Stimulated activated CD8-positive, alpha-beta memory T cell treated with anti-CD3 and anti-CD28 coated beads, Interleukin-7, amount 100 ng/mL, for 24 hours (primary cell): Measurements from ENCODE around the gene DDX10.

ENCODE experiments used
- DNase-seq: peaks from one replicate; pipeline ENCODE4 v3.0.0-alpha.2; 2020; ENCODE audit warnings: low read depth

Gene DDX10

DNA sequence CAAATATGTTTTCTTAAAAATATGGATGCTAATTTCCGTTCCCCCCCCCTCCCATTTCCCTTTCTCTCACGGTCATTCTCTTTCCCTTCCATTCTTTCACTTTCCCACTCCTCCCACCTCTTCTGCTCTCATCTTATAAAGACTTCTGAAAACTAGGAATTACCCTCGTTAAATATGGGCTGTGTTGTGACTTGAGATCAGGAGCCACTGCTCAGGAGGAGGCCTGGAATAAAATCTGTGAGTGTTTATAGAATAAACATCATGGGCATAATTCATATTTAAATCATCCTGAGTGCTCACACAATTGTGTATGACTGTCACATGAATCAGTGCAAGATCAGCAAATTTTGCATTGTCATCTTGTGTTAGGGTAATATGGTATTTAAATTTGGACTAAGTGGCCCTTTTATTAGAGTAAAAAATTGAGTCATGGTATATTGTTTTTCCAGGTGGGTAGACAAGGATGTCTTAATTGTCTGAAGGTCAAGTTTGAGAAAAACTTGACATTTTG is 208.0 kb downstream of the DDX10 start:
- no peak for DNase-seq

DNA sequence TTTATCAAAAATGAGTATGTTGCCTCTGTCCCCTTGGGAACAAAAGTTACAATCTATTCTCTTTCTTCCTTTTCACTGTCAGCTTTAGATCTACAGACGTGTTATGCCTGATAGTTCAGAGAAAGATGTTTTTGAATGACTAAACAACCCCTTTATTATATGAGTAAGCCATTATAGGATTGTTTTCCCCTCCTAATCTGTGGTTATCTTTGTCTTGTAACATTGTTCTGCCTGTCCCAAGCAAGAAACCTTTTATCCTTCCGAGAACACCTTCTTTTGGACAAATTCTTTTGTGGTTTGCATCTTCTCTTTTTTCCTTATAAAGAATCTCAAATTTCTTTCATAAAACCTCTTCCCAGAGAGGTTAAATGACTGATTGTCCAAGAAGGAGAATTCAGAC is 208.4 kb downstream of the DDX10 start:
- DNase-seq = no peak

DNA sequence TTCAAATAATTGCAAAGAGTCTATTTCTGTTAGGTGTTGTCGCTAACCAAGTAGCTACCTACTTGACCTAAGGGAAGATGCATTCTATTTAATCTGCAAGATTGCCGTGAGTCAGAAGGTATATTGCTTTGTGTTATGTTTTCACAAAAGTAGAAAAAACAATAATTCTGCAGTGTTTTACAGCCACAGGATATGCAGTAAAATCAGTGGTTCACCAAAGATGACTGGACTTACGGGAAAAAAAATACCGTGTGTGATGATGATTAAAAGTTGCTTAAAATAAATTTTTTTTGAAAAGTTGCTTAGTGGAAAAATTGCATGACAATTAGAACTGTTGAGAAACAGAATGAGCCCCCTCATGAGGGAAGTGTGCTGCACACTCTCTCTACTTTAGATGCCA is 209.1 kb downstream of the DDX10 start:
- DNase-seq = no peak

DNA sequence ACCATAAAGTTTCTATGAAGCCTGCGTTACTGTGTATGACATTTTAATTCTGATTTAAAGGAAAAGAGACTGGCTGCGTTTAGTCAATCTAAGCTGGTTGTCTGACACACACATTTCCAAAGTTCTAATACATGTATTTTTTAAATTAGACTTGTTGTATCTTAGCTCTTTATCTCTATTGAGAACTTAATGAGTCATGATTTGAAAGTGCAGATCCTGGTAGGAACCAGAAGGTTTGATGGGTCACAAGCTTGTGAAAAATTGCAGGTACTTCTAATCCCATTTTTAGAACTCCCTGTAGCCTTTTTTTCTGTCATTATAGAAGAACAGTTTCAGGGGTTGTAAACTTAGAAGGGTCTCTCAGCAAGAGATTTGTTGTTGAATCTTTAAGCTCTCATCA is 210.3 kb downstream of the DDX10 start:
- DNase-seq = no peak

DNA sequence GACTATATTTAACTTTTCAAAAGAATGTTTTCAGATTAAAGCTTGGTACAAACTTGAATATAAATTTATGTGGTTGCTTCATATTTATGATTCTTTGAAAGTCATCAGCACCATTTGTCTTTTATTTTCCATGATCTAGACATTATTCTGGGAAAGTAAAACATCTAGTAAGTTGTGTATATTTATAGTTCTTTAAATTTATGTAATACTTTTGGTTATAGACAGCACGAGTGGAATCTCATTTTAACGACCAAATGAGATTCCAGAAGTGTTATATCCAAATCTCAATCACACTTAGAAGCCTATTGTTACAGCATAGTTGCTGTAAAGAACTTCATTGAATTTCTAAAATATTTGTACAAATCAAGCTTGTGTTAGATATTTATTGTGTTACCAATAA is 212.3 kb downstream of the DDX10 start:
- DNase-seq = no peak

DNA sequence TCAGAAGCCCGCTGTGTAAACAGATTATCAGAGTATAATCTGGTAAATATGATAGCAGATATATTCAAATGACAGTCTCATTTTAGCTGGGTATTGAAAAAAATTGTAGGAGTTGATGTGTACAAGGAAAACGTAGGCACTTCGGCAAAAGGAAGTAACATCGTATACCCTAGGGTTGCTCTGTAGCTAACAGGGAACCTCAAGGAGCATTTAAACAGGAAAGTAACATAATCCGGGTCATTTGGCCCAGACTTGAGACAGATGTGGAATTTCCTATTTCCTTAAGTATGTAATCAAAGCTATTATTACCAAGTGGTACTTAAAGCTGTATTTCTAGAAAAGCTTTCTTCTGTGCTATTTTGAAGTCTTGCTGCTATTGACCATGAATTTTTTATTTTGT is 215.6 kb downstream of the DDX10 start:
- no peak for DNase-seq

DNA sequence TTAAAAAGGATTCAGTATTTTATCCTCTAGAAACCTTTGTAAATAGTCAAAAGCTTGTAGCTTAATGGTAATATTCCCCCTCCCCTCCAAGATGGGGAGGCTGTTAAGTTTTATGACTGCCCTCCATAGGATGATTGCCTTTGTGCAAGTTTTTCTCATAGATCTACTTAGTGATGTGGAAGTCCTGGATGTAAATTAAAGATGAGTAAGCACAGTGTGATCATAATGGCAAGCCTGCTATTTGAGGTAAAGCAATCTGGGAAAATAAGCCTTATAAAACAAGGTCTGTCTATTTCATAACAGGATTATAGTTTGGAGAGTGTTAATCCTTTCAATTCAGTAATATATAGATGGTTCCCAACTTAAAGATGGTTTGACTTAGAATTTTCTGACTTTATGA is 216.3 kb downstream of the DDX10 start:
- no peak for DNase-seq

DNA sequence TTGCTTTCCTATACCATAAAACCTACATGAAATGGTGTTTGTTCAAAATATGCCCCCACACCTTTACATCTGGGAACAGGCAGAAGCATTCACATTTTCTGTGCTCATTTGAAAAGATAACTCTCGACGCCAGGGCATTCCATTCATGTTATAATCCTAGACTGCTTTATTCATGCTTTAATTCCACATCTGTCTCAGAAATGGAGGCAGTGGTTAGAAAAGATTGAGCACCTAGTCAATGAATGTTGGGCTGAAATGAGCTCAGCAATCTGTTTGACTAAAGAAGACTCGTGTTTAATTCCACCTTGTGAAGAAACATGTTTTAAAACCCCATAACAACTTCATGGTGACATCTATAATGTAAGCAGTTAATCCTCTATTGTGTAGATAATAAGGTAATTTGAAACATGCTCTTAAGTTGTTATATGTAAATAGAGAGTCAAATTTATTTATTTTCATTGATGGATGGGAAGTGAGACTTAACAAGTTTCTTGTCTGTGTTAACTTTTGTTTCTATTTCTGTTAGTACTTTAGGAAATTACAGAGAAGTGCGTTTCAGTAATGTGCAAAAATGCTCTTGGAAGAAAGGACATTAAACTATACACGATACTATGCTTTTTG is 217.5 kb downstream of the DDX10 start:
- no peak for DNase-seq

DNA sequence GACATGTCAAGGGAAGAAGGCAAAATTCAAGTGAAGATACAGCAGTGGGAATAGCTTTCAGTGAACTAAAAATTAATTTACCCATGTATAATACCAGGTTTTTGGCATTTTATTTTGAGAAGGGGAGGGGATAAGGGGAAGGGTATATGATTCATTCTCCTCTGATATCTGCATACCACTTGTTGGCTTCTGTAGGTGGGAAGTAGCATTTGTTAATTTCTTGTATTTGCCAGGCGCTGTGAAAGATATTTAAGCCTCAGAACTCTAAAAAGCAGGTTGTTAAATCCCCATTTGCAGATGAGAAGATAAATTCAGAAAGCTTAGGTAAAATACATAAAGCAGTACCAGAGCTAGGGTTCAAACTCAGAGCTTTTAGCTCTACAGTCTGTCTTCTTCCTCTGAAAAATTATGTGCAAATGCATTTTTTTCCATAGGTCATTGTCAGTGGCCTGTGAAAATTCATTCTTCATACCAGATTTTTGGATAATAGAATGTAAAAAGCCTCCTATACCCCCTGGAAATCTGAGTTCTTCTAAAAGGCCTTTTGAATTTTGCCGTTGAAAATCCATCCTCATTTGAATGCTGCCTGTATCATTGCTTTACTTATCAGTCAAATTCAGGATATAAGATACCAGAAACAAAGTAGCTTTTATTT is 221.3 kb downstream of the DDX10 start:
- DNase-seq = no peak

DNA sequence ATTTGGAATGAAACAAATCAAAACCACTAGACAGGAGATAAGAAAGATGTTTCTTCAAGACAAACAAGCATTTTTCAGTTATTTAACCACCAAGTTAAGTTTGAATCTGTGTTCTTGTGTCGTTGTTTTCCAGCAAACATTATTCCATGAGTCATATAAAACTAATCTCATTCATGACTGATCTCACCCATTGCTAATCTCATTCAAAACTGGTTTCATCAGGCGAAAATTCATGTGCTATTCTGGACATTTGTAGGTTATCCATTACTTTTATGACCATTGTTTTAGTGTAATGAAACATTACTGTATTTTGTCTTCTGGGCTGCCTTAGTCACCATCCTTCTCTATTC is 221.8 kb downstream of the DDX10 start:
- no peak for DNase-seq

DNA sequence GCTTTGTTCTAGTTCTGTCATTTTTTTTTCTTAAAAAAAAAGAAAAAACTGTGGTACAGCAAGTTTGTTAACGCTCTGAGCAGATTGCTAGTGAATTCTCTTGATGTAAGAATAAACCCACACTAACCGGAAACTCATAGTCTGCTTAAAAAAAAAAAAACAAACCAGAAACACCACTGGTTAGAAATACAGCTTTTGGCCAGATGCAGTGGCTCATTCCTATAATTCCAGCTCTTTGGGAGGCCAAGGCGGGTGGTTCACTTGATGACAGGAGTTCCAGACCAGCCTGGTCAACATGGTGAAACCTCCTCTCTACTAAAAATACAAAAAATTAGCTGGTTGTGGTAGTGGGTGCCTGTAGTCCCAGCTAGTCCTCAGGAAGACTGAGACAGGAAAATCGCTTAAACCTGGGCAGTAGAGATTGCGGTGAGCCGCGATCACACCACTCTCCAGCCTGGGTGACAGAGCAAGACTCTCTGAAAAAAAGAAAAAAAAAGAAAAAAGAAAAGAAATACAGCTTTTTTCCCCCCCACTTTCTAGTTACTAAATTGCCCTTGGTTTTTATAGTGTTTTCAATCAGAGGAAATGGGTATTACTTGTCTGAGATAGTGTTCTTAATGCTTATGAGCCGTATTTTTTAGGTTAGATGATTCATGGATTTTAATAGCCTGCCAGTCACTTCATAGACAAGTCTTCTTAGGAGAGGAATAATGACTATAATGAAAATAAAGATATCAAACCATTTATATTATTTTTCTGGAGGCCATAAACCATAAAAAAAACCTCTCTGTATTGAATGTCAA is 222.8 kb downstream of the DDX10 start:
- DNase-seq = no peak

DNA sequence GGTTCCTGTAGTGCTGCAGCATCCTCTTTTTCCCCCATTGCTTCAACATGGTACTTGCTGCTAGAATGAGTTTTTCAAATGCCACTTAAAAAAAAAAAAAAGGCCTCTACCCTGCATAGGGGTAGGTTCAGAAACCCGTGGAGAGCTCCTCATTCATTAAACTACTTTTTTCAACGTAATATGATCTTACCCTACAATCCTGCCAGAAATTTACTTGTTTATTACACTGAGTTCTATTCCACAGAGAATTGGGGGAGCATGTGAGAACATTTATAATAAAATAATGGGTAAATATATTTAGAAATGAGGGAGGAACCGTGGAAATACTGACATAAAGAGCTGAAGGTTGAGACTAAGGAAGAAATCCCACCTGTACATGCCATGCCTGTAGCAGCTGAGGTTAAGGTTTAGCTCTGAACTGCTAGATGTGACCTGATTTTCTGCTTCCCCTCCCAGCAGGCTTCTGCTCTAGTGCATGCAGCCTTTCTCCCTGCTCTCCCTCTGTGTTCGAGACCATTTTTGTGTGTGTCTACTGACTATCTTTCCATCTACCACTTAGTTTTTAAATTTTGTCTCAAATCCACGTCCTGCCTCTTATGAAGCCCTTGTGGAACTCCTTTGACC is 225.7 kb downstream of the DDX10 start:
- DNase-seq = no peak

DNA sequence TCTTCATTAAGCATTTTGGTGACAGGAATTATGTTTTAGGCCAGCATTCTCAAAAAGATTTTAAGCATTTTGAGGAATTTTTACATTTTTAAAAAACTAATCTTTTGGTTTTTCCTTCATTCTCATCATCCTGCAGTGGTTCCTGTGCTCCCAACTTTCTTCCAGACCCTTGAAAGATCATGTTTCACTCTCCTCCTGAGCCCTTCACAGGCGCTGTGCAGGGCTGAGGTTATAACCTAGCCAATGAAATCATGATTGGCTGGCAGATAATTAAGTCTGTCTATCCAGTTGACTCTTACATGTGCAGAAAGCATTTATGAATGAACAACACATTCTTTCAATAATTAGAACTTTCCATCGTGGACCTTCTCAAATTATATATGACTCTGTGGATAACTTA is 226.3 kb downstream of the DDX10 start:
- DNase-seq = no peak

DNA sequence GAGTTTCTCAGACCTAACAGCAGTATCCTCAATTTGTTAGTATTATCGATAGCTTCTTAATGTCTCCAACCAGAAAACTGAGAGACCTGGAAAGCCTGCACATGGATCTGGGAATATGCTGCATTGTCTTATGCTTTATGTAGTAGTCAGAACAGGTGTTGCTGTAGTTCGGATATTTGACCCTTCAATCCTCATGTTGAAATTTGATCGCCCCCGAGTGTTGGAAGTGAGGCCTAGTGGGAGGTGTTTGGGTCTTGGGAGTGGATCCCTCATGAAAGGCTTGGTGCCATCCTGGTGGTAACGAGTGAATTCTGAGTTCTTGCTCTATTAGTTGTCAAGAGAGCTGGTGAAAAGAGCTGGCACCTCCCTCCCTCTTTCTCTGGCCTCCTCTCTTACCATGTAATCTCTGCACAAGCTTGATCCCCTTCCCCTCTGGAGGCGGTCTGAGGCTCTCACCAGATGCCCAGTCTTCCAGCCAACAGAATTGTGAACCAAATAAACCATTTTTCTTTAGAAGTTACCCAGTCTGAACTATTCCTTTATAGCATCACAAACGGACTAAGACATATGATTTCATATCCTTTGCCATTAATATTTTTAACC is 227.1 kb downstream of the DDX10 start:
- no peak for DNase-seq

DNA sequence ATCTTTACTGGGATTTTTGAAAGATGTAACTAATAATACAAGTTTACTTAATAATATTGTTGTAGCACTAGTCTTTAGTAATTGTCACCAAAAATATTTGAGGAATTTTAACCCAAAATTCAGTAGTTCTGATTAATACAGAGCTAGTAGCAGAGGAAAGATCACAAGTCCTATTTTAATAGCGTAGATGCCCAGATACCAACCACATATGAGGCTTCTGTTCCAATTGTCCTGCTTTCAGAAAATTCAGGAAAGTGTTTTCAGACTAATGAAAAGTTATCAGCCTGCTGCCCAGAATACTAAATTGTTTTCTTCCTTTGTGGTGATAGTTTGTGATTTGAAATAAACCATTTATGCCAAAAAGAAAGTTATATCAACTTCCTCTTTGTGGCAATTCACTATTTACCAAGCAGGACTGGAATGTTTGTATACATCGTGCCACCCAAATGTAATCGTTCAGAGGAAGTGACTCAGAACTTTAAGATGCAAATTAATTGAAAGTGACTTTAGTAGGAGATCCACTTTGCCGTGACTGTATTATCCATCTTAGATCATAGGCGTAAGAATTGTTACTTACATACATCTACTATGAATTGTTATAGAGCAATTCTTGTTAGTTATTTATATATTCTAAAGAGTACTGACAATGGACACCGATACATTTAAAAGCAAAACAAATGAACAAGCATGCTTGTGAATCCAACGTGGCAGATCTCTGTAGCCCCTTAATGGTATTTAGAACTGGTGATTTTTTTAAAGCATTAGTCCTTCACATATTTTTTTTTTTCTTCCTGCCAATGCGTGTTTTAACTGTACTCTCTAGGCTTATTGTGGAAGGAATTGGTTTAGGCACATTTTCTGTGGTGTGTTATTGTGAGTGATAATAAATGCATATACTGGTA is 231.0 kb downstream of the DDX10 start:
- DNase-seq = no peak

DNA sequence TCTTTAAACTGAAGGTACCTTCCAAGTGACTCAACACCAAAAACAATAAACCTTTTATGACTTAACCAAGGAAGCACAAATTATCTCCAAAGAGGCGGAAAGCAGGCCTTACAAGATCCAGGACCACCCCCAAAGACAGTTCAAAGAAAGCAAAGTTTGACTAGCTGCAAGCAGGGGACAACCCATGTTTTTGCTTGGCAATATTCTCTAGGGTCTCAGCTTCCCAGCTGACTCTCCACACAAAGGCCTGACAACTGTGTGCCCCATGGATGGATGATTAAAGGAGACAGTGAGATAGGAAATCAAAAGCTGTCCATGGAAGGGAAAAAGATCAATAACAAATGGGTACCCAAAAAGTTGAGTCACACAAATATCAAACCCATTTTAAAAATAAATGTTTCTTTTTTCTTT is 232.2 kb downstream of the DDX10 start:
- DNase-seq = no peak

DNA sequence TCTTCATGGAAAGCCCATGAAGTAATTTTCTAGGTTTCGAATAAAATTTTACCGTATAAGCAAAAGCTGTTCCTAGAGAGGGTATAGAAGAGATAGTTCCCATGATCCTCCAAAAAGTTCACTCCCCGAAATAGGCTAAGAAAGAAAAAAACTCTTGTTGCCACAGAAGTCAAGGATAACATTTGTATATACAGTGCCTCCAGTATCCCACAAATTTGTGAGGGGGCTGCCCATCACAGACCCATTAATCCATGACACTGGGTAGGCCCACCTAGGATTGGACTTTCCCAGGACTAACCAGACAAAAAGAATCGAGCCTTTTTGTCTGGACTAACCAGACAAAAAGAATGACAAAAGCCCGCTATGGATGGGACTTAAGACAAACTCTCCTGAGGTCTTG is 233.0 kb downstream of the DDX10 start:
- DNase-seq = no peak

DNA sequence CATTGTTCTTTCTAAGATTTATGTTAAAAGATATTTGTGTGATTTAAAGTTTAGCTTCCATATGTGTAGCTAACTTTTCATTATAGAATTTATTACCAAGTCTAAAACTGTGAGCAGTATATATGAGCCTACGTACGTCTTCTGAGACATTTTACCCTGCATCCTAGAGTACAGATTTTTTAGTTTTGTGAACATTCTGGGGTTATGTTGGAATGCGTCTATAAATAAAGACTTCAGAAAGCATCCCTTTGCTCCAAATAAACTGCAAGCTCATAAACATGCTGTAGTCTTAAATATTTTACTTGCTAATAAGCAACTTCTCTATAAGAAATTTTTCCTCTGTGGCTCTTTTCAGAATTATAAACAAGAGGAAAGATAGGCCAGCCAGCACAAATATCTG is 236.5 kb downstream of the DDX10 start:
- DNase-seq = no peak

DNA sequence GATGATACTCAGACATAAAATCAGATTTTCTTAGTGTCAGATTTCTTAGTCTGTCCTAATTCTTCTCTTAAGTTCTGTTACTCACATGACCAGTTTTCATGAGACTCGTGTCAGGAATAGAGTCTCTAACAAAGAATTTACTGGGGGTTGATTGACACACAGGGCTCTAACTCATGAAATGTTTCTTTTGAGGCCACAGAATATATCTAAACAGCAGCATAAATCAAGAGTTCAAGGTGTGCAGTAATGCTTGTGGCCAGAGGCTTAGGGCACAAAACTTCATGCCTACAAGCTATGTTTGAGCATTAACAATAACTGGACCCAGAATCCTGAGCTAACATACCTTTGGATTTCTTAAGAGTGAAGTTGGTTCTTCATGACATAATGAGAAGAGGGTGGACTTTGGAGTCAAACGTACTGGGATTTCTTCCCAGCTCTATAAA is 237.2 kb downstream of the DDX10 start:
- no peak for DNase-seq

DNA sequence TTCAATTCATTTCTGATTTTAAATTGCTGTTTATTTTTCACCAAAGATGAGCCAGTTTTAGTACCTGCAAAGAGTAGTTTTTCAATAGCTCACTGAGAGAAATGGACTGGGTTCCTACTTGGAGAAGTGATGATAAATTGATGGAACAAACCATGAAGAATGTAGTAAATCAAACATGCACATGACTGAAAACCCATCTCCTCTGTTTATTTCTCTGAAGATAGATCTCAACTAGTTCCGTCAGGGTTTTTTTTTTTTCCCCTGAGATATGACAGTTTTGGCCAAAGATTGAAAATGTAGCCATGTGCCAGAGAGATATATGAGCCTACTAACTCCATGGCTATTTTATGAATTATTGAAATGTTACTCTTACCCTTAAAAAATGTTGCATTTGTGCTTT is 239.6 kb downstream of the DDX10 start:
- DNase-seq = no peak

DNA sequence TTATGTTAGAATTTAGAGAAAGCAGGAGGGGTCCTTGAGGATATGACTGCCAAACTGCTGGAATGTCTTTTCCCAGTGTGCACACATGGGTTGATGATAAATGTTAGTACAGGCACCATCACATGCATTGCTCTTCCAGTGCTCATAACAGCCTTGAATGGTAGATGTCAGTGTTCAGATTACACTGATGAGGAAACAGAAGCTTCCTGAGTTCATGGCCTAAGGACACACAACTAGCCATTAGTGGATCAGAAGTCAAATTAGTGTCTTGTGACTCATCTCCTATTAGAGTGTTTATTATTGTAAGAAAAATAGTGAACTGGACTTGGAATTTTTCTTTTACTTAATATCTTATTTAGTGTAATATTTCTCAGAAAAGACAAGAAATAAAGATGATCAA is 241.5 kb downstream of the DDX10 start:
- DNase-seq = no peak
